Keratinocyte (primary cell): ENCODE data around the gene TRIM67.
"Not testable (repeated sequence)": the region's sequence is repeated elsewhere in the genome, so short reads cannot be mapped to it uniquely, and the experiment has no call there.

ENCODE experiments used
- CTCF ChIP-seq, 3 experiments: IDR thresholded peaks in 1 of 3; conservative IDR thresholded peaks in 1 of 3; optimal IDR thresholded peaks in 1 of 3; 2 replicates in 2 of 3; 3 replicates in 1 of 3; pipeline versions ENCODE3 to v1.5.1; 2011; ENCODE audit warnings: low read length in 3 of 3, mild to moderate bottlenecking in 3 of 3, moderate library complexity in 2 of 3, control low read depth in 1 of 3, inconsistent platforms in 1 of 3; ENCODE audit not compliant: insufficient read depth in 2 of 3; ENCODE audit errors: extremely low read depth in 1 of 3
- EZH2 ChIP-seq: IDR thresholded peaks from one replicate; pipeline ENCODE4 v1.6.1; 2012; ENCODE audit warnings: inconsistent platforms, mild to moderate bottlenecking, low read length, moderate library complexity

DNA sequence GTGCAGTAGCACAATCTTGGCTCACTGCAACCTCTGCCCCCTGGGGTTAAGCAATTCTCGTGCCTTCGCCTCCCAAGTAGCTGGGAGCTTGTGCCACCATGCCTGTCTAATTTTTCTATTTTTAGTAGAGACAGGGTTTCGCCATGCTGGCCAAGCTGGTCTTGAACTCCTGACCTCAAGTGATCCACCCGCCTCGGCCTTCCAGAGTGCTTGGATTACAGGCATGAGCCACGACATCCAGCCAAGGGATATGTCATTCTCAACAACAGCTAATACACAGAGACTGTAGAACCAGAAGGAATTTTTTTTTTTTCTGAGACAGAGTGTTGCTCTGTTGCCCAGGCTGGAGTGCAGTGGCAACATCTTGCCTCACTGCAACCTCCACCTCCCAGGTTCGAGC, 3.7 kb upstream of the TRIM67 start:
- TF ChIP-seq CTCF (optimal IDR thresholded peaks at IDR 0.05 in 1 of 3, IDR thresholded peaks at IDR 0.05 in 1 of 3, conservative IDR thresholded peaks at IDR 0.05 in 1 of 3; ENCODE audit: extremely low read depth in 1 of 3, insufficient read depth in 2 of 3, low read length in 3 of 3); EZH2: not testable (repeated sequence)
